H9 (cell line): Measurements from ENCODE around the gene COX7B2. TPM values are rescaled to one million over a fixed set of nuclear protein-coding genes. Genes with fewer than 3 reads are reported as not detected.

Experiments
- DNase-seq: peaks from one replicate; pipeline ENCODE4 v3.0.0-alpha.2; 2017
- H2AFZ ChIP-seq: one replicate; pipeline ENCODE4 v1.6.1; 2013; ENCODE audit warnings: mild to moderate bottlenecking, low read length, control low read depth, moderate library complexity
- H2AK5ac ChIP-seq: 2 replicates; pipeline ENCODE4 v1.6.1; 2013; ENCODE audit warnings: low read length, control low read depth, mixed read lengths; ENCODE audit not compliant: insufficient read length
- H2BK120ac ChIP-seq: one replicate; pipeline ENCODE4 v1.6.1; 2013; ENCODE audit warnings: low read depth, mild to moderate bottlenecking, low read length, control low read depth, inconsistent platforms; ENCODE audit not compliant: poor library complexity, severe bottlenecking
- H2BK12ac ChIP-seq: 2 replicates; pipeline ENCODE4 v1.6.1; 2013; ENCODE audit warnings: low read length, control low read depth, mixed read lengths, low read depth; ENCODE audit not compliant: insufficient read length
- H2BK15ac ChIP-seq: 2 replicates; pipeline ENCODE4 v1.6.1; 2013; ENCODE audit warnings: low read depth, low read length, control low read depth
- H2BK20ac ChIP-seq: one replicate; pipeline ENCODE4 v1.6.1; 2013; ENCODE audit warnings: low read depth, mild to moderate bottlenecking, low read length, control low read depth, inconsistent platforms; ENCODE audit not compliant: poor library complexity, severe bottlenecking
- H2BK5ac ChIP-seq: 2 replicates; pipeline ENCODE4 v1.6.1; 2013; ENCODE audit warnings: low read length, control low read depth, mixed read lengths; ENCODE audit not compliant: insufficient read length
- H3K14ac ChIP-seq: 2 replicates; pipeline ENCODE4 v1.6.1; 2013; ENCODE audit warnings: low read length, control low read depth; ENCODE audit not compliant: insufficient read depth
- H3K18ac ChIP-seq: 2 replicates; pipeline ENCODE4 v1.6.1; 2013; ENCODE audit warnings: low read depth, mild to moderate bottlenecking, mixed read lengths, low read length, control low read depth; ENCODE audit not compliant: insufficient read length
- H3K23ac ChIP-seq: 2 replicates; pipeline ENCODE4 v1.6.1; 2013; ENCODE audit warnings: low read length, control low read depth, mixed read lengths, low read depth; ENCODE audit not compliant: insufficient read length
- H3K23me2 ChIP-seq: 2 replicates; pipeline ENCODE4 v1.6.1; 2013; ENCODE audit warnings: low read depth, mild to moderate bottlenecking, mixed read lengths, low read length, control low read depth; ENCODE audit not compliant: insufficient read length, poor library complexity, severe bottlenecking
- H3K27ac ChIP-seq: 2 replicates; pipeline ENCODE4 v1.5.1; 2013; ENCODE audit warnings: low read length, control low read depth, mixed read lengths, low read depth; ENCODE audit not compliant: insufficient read length
- H3K27me3 ChIP-seq: 2 replicates; pipeline ENCODE4 v1.6.1; 2013; ENCODE audit warnings: low read length, control low read depth, inconsistent platforms; ENCODE audit not compliant: insufficient read depth
- H3K4ac ChIP-seq: 2 replicates; pipeline ENCODE4 v1.6.1; 2013; ENCODE audit warnings: low read depth, mild to moderate bottlenecking, control low read depth, inconsistent platforms, low read length, moderate library complexity
- H3K4me1 ChIP-seq: 2 replicates; pipeline ENCODE4 v1.6.1; 2013; ENCODE audit warnings: low read length, control low read depth, inconsistent platforms; ENCODE audit not compliant: insufficient read depth
- H3K4me2 ChIP-seq: 2 replicates; pipeline ENCODE4 v1.6.1; 2013; ENCODE audit warnings: low read length, control low read depth, mixed read lengths; ENCODE audit not compliant: insufficient read length, insufficient read depth
- H3K56ac ChIP-seq: 2 replicates; pipeline ENCODE4 v1.6.1; 2013; ENCODE audit warnings: low read depth, mild to moderate bottlenecking, mixed read lengths, low read length, control low read depth; ENCODE audit not compliant: insufficient read length
- H3K79me1 ChIP-seq: 2 replicates; pipeline ENCODE4 v1.6.1; 2013; ENCODE audit warnings: low read depth, mild to moderate bottlenecking, moderate library complexity, low read length, control low read depth, inconsistent platforms; ENCODE audit not compliant: insufficient read depth, poor library complexity, severe bottlenecking
- H3K79me2 ChIP-seq: 2 replicates; pipeline ENCODE4 v1.6.1; 2013; ENCODE audit warnings: low read length, control low read depth, inconsistent platforms; ENCODE audit not compliant: insufficient read depth
- H3K9ac ChIP-seq: 2 replicates; pipeline ENCODE4 v1.6.1; 2013; ENCODE audit warnings: low read length, control low read depth, mixed read lengths; ENCODE audit not compliant: insufficient read length; ENCODE audit errors: extremely low read depth
- H3K9me3 ChIP-seq: one replicate; pipeline ENCODE4 v1.6.1; 2013; ENCODE audit warnings: low read depth, low read length, inconsistent platforms; ENCODE audit not compliant: control insufficient read depth
- H3T11ph ChIP-seq: one replicate; pipeline ENCODE4 v1.6.1; 2013; ENCODE audit warnings: mild to moderate bottlenecking, low read length, control low read depth, inconsistent platforms
- H4K20me1 ChIP-seq: one replicate; pipeline ENCODE4 v1.6.1; 2013; ENCODE audit not compliant: control insufficient read depth, insufficient read length, insufficient read depth
- H4K5ac ChIP-seq: 2 replicates; pipeline ENCODE4 v1.6.1; 2013; ENCODE audit warnings: low read depth, mild to moderate bottlenecking, mixed read lengths, low read length, control low read depth; ENCODE audit not compliant: insufficient read length
- H4K8ac ChIP-seq: replicated peaks from 2 replicates; pipeline ENCODE4 v1.6.1; 2013; ENCODE audit warnings: low read length, control low read depth, mixed read lengths, low read depth; ENCODE audit not compliant: insufficient read length
- H4K91ac ChIP-seq: 2 replicates; pipeline ENCODE4 v1.6.1; 2013; ENCODE audit warnings: low read depth, mild to moderate bottlenecking, moderate library complexity, mixed read lengths, low read length, control low read depth; ENCODE audit not compliant: insufficient read length
- H3K27ac Mint-ChIP-seq, 3 experiments: 2 replicates in 2 of 3; 3 replicates in 1 of 3; pipeline ENCODE4 v1.8.0; 2020 to 2021; ENCODE audit warnings: mixed read lengths in 3 of 3, mild to moderate bottlenecking in 1 of 3, moderate library complexity in 1 of 3
- H3K27me3 Mint-ChIP-seq: 2 replicates; pipeline ENCODE4 v1.8.0; 2021; ENCODE audit warnings: low read depth, mild to moderate bottlenecking, moderate library complexity, mixed read lengths
- H3K36me3 Mint-ChIP-seq, 3 experiments: 2 replicates in 2 of 3; 3 replicates in 1 of 3; pipeline ENCODE4 v1.8.0; 2020 to 2021; ENCODE audit warnings: low read depth in 3 of 3, mixed read lengths in 3 of 3; ENCODE audit not compliant: insufficient read depth in 1 of 3
- H3K4me1 Mint-ChIP-seq, 2 experiments: 2 replicates each; pipeline ENCODE4 v1.8.0; 2020; ENCODE audit warnings: mixed read lengths in 2 of 2
- H3K4me3 Mint-ChIP-seq, 2 experiments: 2 replicates in 1 of 2; 3 replicates in 1 of 2; pipeline ENCODE4 v1.8.0; 2020 to 2021; ENCODE audit warnings: mild to moderate bottlenecking in 2 of 2, mixed read lengths in 2 of 2, moderate library complexity in 1 of 2
- H3K9me3 Mint-ChIP-seq, 2 experiments: 2 replicates in 1 of 2; 3 replicates in 1 of 2; pipeline ENCODE4 v1.8.0; 2020; ENCODE audit warnings: mild to moderate bottlenecking in 2 of 2, mixed read lengths in 2 of 2, moderate library complexity in 1 of 2
- CTCF ChIP-seq: fragments of 200-600 bp; sonication (generic); conservative IDR thresholded peaks from 3 replicates; pipeline ENCODE4 v1.8.0; 2021; ENCODE audit warnings: antibody characterized with exemption, mild to moderate bottlenecking
- WGBS: extraction: QIAGEN DNeasy Blood & Tissue Kit; methylation state at CpG from one replicate; pipeline ENCODE4 v1.1.7; 2013; ENCODE audit warnings: missing lambda C conversion rate, low lambda C conversion rate, mixed read lengths; ENCODE audit not compliant: insufficient read length; ENCODE audit errors: extremely low coverage; 5-methylcytosine and 5-hydroxymethylcytosine counted together
- total RNA-seq: library from RNA; stranded (reverse); gene quantifications from 2 replicates; pipeline ENCODE4 v1.2.1, GENCODE V29; 2021

COX7B2 gene
- total RNA-seq, 1 experiment from 2014 or later, result not detected

- H3K27me3 ChIP-seq, result no peaks in the 10 kb centered on the region
- no peaks in the 10 kb centered on the region for H3K27me3 Mint-ChIP-seq
- no peaks in the 10 kb centered on the region for H3K9me3 ChIP-seq
- H3K9me3 Mint-ChIP-seq, result no peaks in the 10 kb centered on the region
- H3K27ac ChIP-seq, result no peak overlapping the region
- TF ChIP-seq CTCF, result no peak
- H3K56ac ChIP-seq, result no peak overlapping the region
- H3K27ac Mint-ChIP-seq, result no peak overlapping the region
- H3K14ac ChIP-seq, result no peak overlapping the region
- no peak overlapping the region for H3K4me2 ChIP-seq
- H3K9ac ChIP-seq, result no peak overlapping the region
- no peak overlapping the region for H3K18ac ChIP-seq
- no peaks in the 10 kb centered on the region for H3K79me1 ChIP-seq
- H3K23ac ChIP-seq, result no peak overlapping the region
- no peaks in the 10 kb centered on the region for H3K36me3 Mint-ChIP-seq
- H4K20me1 ChIP-seq, result no peaks in the 10 kb centered on the region
- no peaks in the 10 kb centered on the region for H3K79me2 ChIP-seq
- H3K4me3 Mint-ChIP-seq, result no peak overlapping the region
- WGBS, result no CpG with 5 or more reads among the region's 2 CpGs
- H2AK5ac ChIP-seq, result no peak overlapping the region
- no peak overlapping the region for H4K5ac ChIP-seq
- no peak overlapping the region for H4K91ac ChIP-seq
- no peak overlapping the region for H2BK5ac ChIP-seq
- H2BK120ac ChIP-seq, result no peak overlapping the region
- H3K4me1 ChIP-seq, result no peaks in the 10 kb centered on the region
- DNase-seq, result no peak
- no peaks in the 10 kb centered on the region for H3K4me1 Mint-ChIP-seq
- H2AFZ ChIP-seq, result no peak overlapping the region
- no peak overlapping the region for H3K4ac ChIP-seq
- no peak overlapping the region for H2BK12ac ChIP-seq
- H3T11ph ChIP-seq, result no peak overlapping the region
- H2BK15ac ChIP-seq, result no peak overlapping the region
- H4K8ac ChIP-seq, result no peak overlapping the region
- H3K23me2 ChIP-seq, result no peaks in the 10 kb centered on the region
- no peak overlapping the region for H2BK20ac ChIP-seq
Measured at GRCh38 chr4:46934726-46935125, 25.7 kb upstream of the COX7B2 start.
